Chondrocyte (in vitro differentiated cells): ENCODE measurements around the gene DEGS2. TPM values are rescaled to one million over a fixed set of nuclear protein-coding genes. Genes with fewer than 3 reads are reported as not detected.

Experiments used
- DNase-seq: peaks from one replicate; pipeline ENCODE4 v3.0.0; 2021; ENCODE audit warnings: mixed read lengths, low spot score
- H3K27ac Mint-ChIP-seq: one replicate; pipeline ENCODE4 v1.8.0; 2021; ENCODE audit warnings: mild to moderate bottlenecking, moderate library complexity, mixed read lengths; ENCODE audit not compliant: unreplicated experiment
- H3K27me3 Mint-ChIP-seq: 2 replicates; pipeline ENCODE4 v1.8.0; 2021; ENCODE audit warnings: low read depth, mixed read lengths
- H3K36me3 Mint-ChIP-seq: 2 replicates; pipeline ENCODE4 v1.8.0; 2021; ENCODE audit warnings: low read depth, mixed read lengths
- H3K4me1 Mint-ChIP-seq: 2 replicates; pipeline ENCODE4 v1.8.0; 2021; ENCODE audit warnings: low read depth, mild to moderate bottlenecking, mixed read lengths
- H3K4me3 Mint-ChIP-seq: one replicate; pipeline ENCODE4 v1.8.0; 2021; ENCODE audit warnings: mild to moderate bottlenecking, moderate library complexity, mixed read lengths; ENCODE audit not compliant: unreplicated experiment
- H3K9me3 Mint-ChIP-seq: 2 replicates; pipeline ENCODE4 v1.8.0; 2021; ENCODE audit warnings: low read depth, mixed read lengths
- total RNA-seq: library from RNA; stranded (reverse); gene quantifications from 3 replicates; pipeline ENCODE4 v1.2.1, GENCODE V29; 2021
- TF ChIP-seq, protein P1 (sequence below): fragments of 200-600 bp; sonication (generic); IDR thresholded peaks from 2 replicates; pipeline ENCODE4 v1.5.0; 2021; ENCODE audit warnings: antibody characterized with exemption, mild to moderate bottlenecking, moderate library complexity

DEGS2 gene
- total RNA-seq, 1 donor from 2014 or later: 0.17 TPM

DNA sequence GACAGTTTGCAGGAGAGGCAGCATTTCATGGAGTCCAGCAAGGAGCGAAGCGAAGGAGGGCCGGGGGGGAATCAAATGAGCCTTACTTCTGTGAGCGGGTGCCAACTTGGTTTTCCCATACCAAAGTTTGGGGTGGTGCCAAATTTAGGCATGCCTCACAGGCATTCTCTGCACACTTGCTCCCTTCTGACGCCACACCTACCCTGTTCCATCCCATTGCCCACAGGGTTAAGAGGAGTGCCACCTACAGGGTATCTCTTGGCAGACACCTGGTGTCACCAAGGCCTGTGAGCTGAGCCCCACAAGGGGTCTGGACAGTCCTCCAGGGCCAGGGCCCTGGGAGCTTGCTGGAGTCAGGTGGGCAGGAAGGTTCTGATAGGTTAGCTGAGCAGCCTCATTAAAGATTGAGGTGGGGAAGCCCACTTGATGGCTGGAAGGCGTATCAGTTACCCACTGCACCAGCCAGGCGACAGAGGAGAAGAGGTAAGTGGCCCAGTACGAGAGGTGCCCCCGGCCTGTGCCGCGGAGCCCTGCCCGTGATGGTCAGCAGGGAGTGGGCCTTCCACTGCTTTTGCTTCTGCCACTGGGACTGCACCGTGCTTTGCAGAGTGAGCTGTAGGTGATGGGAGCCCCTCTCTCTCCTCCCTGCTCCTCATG is 45.2 kb downstream of the DEGS2 start:
- TF ChIP-seq, protein P1, sequence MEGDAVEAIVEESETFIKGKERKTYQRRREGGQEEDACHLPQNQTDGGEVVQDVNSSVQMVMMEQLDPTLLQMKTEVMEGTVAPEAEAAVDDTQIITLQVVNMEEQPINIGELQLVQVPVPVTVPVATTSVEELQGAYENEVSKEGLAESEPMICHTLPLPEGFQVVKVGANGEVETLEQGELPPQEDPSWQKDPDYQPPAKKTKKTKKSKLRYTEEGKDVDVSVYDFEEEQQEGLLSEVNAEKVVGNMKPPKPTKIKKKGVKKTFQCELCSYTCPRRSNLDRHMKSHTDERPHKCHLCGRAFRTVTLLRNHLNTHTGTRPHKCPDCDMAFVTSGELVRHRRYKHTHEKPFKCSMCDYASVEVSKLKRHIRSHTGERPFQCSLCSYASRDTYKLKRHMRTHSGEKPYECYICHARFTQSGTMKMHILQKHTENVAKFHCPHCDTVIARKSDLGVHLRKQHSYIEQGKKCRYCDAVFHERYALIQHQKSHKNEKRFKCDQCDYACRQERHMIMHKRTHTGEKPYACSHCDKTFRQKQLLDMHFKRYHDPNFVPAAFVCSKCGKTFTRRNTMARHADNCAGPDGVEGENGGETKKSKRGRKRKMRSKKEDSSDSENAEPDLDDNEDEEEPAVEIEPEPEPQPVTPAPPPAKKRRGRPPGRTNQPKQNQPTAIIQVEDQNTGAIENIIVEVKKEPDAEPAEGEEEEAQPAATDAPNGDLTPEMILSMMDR: no peak
- Mint-ChIP-seq H3K9me3 (no peaks in the 10 kb centered on the region), H3K27me3 (no peaks in the 10 kb centered on the region), H3K4me3 (no peak overlapping the region), H3K4me1 (peaks cover 25% of the 10 kb centered on the region), H3K27ac (no peak overlapping the region), H3K36me3 (peaks cover 10% of the 10 kb centered on the region)
- DNase-seq: peak; percentile 79

DNA sequence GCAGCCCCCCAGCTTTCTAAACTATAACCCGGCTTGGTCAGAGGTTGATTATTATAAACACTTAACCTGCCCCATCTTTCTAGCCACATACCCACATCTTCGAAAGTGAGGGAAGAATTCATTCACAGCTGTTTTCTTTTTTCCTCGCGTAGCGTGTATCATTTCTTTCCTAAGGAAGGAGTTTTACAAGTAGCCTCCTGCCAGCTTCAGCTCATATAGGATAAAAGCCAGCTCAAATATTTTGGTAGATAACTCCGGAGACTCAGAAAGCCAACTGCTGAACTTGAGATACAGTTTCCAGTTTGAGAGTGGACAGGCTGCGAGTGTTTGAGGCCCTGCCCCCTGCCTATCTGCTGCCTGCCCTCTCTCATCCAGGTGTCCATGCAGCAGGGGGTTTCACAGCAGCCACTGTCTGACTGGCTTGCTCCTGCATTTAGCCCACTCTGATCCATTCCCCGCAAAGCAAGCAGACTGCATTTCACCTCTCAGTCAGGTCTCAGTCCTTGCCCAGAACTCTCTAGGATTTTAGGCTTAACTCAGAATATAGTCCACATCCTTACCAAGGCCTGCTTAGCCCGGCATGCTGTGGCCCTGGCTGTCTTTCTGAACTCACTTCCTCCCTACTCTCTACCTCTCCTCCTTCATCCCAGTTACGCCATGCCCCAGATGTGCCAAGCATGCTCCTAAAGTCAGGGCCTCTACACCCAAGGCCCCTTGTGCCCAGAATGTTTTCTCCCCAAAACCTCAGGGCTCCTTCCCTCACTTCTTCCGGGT is 47.3 kb downstream of the DEGS2 start:
- TF ChIP-seq, protein P1: no peak
- Mint-ChIP-seq H3K36me3 (peaks cover 7% of the 10 kb centered on the region), H3K9me3 (no peaks in the 10 kb centered on the region), H3K27ac (peak overlapping the region; percentile 86), H3K4me1 (peaks cover 43% of the 10 kb centered on the region), H3K4me3 (no peak overlapping the region), H3K27me3 (no peaks in the 10 kb centered on the region)
- no peak for DNase-seq

DNA sequence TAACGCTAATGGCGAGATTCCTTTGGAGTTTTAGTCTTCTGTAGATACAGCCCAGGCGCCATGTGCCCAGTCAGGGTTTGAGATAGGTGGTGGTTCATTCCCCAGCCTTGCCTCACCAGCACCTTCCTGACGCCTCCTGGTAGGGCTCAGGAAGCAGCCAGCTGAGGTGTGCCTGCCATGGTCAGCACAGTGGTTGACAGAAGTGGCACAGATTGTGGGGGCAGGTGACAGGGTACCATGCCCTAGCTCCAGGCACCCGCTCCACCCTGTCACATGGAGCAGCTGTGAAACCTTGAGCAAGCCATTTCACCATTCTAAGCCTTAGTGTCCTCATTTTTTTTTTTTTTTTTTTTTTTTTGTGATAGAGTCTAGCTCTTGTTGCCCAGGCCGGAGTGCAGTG is 48.6 kb downstream of the DEGS2 start:
- H3K9me3 Mint-ChIP-seq: no peaks in the 10 kb centered on the region
- H3K27ac Mint-ChIP-seq: no peak overlapping the region
- H3K4me3 Mint-ChIP-seq: no peak overlapping the region
- no peaks in the 10 kb centered on the region for H3K27me3 Mint-ChIP-seq
- peaks cover 3% of the 10 kb centered on the region for H3K36me3 Mint-ChIP-seq
- TF ChIP-seq, protein P1: no peak
- DNase-seq: peak; percentile 52
- peaks cover 56% of the 10 kb centered on the region for H3K4me1 Mint-ChIP-seq

DNA sequence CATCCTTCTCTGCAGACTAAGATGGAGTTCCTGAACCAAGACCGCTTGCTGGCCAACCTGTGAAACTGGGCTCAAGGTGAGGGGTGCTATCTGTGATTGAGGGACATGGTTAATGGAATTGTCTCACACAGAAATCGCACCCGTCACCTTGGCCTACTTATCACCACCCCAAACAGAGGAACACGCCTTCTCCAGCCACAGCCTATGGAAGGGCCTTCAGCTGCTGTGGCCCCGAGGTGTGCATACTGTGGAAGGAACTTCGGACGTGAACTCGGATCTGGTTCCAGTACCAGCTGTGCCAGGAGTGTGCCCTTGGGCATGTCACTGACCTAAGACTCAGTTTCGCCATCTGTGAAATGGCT is 49.9 kb downstream of the DEGS2 start:
- Mint-ChIP-seq H3K27ac (no peak overlapping the region), H3K36me3 (peaks cover 3% of the 10 kb centered on the region), H3K4me1 (peaks cover 68% of the 10 kb centered on the region), H3K9me3 (no peaks in the 10 kb centered on the region), H3K4me3 (no peak overlapping the region), H3K27me3 (no peaks in the 10 kb centered on the region)
- TF ChIP-seq, protein P1: no peak
- peak; percentile 56 for DNase-seq

DNA sequence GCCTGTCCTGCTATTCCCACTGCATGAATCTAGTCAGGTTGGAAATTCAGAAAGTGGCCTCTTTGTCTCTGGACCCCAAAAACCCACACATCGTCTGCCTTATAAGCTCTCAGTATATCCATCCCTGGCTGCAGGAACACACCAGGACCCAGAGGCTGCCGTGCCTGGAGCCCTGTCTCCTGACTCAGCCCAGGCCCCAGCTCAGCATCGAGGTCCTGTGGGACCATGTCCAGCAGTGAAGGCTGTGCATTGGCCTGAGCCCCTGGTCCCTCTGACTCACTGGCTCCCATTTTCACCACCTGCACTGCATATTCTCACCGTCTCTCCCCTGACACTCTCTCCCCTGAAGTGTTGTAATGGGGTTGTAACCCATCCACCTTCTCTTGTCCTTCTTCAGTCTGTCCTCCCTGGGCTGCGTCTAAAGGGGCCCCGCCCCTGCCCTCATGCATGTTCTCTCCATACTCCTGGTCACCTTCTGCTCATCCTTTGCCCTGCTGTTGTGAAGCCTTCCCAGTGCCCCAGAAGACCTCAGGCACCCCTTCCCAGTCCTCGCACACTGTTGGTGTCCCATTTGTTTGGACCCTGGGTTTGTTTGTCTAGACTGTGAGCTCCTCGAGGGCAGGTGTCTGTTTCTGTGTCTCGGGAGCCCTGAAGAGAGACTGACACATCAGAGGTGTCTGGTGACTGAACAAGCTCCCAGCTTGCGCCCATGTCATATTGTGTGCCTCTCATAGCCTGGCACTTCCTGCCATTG is 50.4 kb downstream of the DEGS2 start:
- DNase-seq: peak; percentile 77
- TF ChIP-seq, protein P1: no peak
- H3K4me3 Mint-ChIP-seq: no peak overlapping the region
- H3K4me1 Mint-ChIP-seq: peaks cover 74% of the 10 kb centered on the region
- H3K27ac Mint-ChIP-seq: peak overlapping the region; percentile 92
- no peaks in the 10 kb centered on the region for H3K9me3 Mint-ChIP-seq
- no peaks in the 10 kb centered on the region for H3K27me3 Mint-ChIP-seq
- peaks cover 3% of the 10 kb centered on the region for H3K36me3 Mint-ChIP-seq
